ENCODE data around the gene CAPN13. TPM values are rescaled to one million over a fixed set of nuclear protein-coding genes. Genes with fewer than 3 reads are reported as not detected.
A peak's percentile ranks its signal among the peaks of the same experiment; 100 is the strongest.

CAPN13 gene
- total and polyA plus RNA-seq, 11 donors, result not detected

DNA sequence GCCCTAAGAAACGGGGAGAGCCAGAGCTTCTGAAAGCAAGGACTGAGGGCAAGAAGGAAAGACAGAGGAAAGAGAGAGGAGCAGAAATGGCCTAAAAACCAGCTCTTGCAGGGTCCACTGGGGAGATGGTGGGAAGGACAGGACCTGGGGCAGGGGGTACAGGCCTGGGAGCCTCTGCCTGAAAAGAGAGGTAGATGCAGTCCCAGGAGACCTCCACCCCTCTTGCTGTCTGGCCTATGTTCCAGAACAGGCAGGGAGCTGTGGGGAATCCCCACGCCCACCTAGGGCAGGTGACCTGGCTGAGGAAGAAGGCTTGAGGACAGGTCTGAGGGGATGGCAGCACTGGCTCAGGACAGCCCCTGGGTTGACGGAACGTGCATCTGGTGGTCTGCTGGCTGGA lies 4.6 kb downstream of the CAPN13 start:
- ATAC-seq (no peak), DNase-seq (no peak)
- Histone ChIP-seq H3K4me1 (peaks cover 0 to 14% (median 0%) of the 10 kb centered on the region in 12 donors), H3K9me3 (no peaks in the 10 kb centered on the region), H3K27ac (no peak overlapping the region), H3K27me3 (peaks cover 0 to 8% (median 0%) of the 10 kb centered on the region in 9 donors), H3K4me3 (no peak overlapping the region), H3K36me3 (no peaks in the 10 kb centered on the region)
- TF ChIP-seq, protein P1, sequence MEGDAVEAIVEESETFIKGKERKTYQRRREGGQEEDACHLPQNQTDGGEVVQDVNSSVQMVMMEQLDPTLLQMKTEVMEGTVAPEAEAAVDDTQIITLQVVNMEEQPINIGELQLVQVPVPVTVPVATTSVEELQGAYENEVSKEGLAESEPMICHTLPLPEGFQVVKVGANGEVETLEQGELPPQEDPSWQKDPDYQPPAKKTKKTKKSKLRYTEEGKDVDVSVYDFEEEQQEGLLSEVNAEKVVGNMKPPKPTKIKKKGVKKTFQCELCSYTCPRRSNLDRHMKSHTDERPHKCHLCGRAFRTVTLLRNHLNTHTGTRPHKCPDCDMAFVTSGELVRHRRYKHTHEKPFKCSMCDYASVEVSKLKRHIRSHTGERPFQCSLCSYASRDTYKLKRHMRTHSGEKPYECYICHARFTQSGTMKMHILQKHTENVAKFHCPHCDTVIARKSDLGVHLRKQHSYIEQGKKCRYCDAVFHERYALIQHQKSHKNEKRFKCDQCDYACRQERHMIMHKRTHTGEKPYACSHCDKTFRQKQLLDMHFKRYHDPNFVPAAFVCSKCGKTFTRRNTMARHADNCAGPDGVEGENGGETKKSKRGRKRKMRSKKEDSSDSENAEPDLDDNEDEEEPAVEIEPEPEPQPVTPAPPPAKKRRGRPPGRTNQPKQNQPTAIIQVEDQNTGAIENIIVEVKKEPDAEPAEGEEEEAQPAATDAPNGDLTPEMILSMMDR (IDR thresholded peaks at IDR 0.05), result no peak
- intact Hi-C loops (cut with DNase I), result no loop called here
- 92 to 95% (median 94%) methylated on average over 2 to 4 of the region's 4 CpGs for WGBS, 4 donors

DNA sequence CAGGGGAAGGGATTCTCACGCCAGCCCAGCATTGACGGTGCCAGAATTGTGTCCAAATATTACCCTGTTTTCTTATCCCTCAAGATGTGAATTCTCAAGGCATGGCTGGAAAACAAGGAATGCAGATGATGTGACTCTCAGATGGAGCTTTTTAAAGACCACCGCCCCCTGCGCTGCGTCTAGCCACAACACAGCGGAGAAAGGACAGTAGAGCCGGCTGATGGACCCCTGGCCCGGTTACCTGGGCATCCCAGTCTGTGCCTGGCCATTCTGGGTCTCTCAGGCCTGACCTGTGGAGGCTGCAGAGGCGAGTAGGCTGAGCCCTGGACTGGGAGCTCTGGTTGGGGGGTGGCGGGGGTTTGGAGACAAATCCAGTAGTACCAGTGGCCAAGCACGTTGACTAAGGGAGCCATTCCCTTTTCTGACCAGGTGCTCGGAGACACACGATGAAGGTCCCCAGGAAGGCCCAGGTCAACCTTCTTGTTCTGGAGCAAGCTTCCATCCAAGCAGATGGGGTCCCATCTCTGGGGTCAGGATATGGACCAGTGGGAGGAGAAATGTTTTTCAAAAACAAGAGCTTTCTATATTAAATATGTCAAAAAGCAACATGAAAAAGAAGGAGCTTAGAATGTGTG lies 5.3 kb downstream of the CAPN13 start:
- Histone ChIP-seq H3K4me1 (peaks cover 0 to 14% (median 0%) of the 10 kb centered on the region in 12 donors), H3K9me3 (no peaks in the 10 kb centered on the region), H3K4me3 (no peak overlapping the region), H3K36me3 (no peaks in the 10 kb centered on the region), H3K27me3 (peaks cover 0 to 8% (median 0%) of the 10 kb centered on the region in 9 donors), H3K27ac (no peak overlapping the region)
- DNase-seq (no peak), ATAC-seq (no peak)
- intact Hi-C loops (cut with DNase I), result no loop called here
- TF ChIP-seq, protein P1 (IDR thresholded peaks at IDR 0.05), result no peak
- no peak for TF ChIP-seq POLR2A (IDR thresholded peaks at IDR 0.05)
- WGBS, 4 donors, result 93 to 98% (median 96%) methylated on average over 13 of the region's 13 CpGs

DNA sequence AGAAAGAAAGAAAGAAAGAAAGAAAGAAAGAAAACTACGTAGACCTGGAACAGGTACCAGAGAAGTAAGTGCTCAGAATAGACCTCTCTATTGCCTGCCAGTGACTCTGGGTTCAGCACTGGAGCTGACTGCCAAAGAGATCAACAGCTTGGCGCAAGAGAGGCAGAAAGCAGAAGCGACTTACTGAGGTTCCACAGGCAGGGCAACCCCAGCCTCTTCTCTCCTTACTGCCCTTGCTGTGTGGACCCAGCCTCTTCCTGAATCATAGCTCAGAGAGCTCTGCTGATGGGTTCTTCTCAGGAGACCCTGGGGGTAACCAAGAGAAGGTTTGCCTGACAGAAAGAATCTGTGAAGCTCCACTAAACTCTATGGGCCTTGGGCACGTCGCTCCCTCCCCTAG lies 7.1 kb downstream of the CAPN13 start:
- 56 to 80% (median 76%) methylated on average over 5 of the region's 5 CpGs for WGBS, 4 donors
- Histone ChIP-seq H3K27me3 (peaks cover 0 to 4% (median 0%) of the 10 kb centered on the region in 9 donors), H3K4me3 (no peak overlapping the region), H3K4me1 (peaks cover 0 to 17% (median 2%) of the 10 kb centered on the region in 12 donors), H3K36me3 (no peaks in the 10 kb centered on the region), H3K27ac (no peak overlapping the region), H3K9me3 (no peaks in the 10 kb centered on the region)
- TF ChIP-seq, protein P1 (IDR thresholded peaks at IDR 0.05), result no peak
- TF ChIP-seq POLR2A (IDR thresholded peaks at IDR 0.05), result no peak
- ATAC-seq (peak in 3 of 4 donors; percentile 44 to 73 (median 57)), DNase-seq (no peak)
- intact Hi-C loops (cut with DNase I), result no loop called here

DNA sequence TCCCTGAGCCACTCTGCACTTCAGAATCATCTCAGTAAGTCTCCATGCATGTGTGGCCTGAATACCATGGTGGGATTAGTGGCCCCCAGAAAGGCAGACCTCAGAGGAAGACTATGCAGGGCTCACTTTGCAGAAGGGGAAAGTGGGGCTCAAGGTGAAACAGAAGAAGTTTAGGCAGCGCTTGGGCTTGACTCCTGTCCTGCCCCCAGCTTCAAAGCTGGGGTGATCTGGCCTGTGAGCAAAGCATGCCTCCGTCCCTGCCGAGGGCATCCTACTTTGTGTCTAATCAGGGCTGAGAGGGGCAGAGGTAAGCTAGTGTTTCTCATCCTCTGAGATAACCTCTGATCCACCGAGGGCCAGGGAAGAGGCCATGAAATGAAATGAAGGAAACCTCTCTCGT lies 7.9 kb downstream of the CAPN13 start:
- peaks cover 0 to 4% (median 0%) of the 10 kb centered on the region in 9 donors for H3K27me3 ChIP-seq
- H3K4me1 ChIP-seq, result peaks cover 0 to 17% (median 2%) of the 10 kb centered on the region in 12 donors
- no peak for ATAC-seq
- 71 to 93% (median 83%) methylated on average over 5 of the region's 5 CpGs for WGBS, 4 donors
- H3K9me3 ChIP-seq, result no peaks in the 10 kb centered on the region
- intact Hi-C loops (cut with DNase I), result no loop called here
- DNase-seq, result no peak
- no peak for TF ChIP-seq POLR2A (IDR thresholded peaks at IDR 0.05)
- TF ChIP-seq, protein P1 (IDR thresholded peaks at IDR 0.05), result no peak
- no peaks in the 10 kb centered on the region for H3K36me3 ChIP-seq
- H3K27ac ChIP-seq, result no peak overlapping the region
- H3K4me3 ChIP-seq, result no peak overlapping the region

Measured in heart left ventricle (tissue), 16 donors.